SK-N-MC (cell line): ENCODE measurements around the gene MSANTD2.
A peak's percentile ranks its signal among the peaks of the same experiment; 100 is the strongest.

ENCODE experiments used
- DNase-seq: peaks from one replicate; pipeline ENCODE4 v3.0.0-alpha.2; 2011; ENCODE audit warnings: low read depth, low spot score
- H3K27ac ChIP-seq: fragments of 200-600 bp; sonication (generic); 2 replicates; pipeline ENCODE4 v1.5.1; 2016; ENCODE audit warnings: mixed run types
- H3K36me3 ChIP-seq: fragments of 200-600 bp; sonication (generic); 2 replicates; pipeline ENCODE4 v1.6.1; 2017; ENCODE audit warnings: antibody characterized with exemption, low read length, mixed read lengths; ENCODE audit not compliant: insufficient read depth
- H3K4me3 ChIP-seq: fragments of 200-600 bp; sonication (generic); 2 replicates; pipeline ENCODE4 v1.5.1; 2016
- H3K9ac ChIP-seq: fragments of 200-600 bp; sonication (generic); 2 replicates; pipeline ENCODE4 v1.8.0; 2017; ENCODE audit warnings: mixed run types, mixed read lengths; ENCODE audit not compliant: insufficient read length
- H3K9me3 ChIP-seq: fragments of 200-600 bp; sonication (generic); 2 replicates; pipeline ENCODE4 v1.6.1; 2017; ENCODE audit warnings: low read depth, mild to moderate bottlenecking, antibody characterized with exemption, low read length, moderate library complexity, mixed read lengths
- EZH2 ChIP-seq: fragments of 200-600 bp; sonication (generic); IDR thresholded peaks from one replicate; pipeline ENCODE4 v1.6.1; 2017; ENCODE audit warnings: antibody characterized with exemption
- FOXP2 ChIP-seq: optimal IDR thresholded peaks from 2 replicates; pipeline ENCODE3; 2011; ENCODE audit warnings: mild to moderate bottlenecking, moderate library complexity; ENCODE audit not compliant: insufficient read depth; ENCODE audit errors: extremely low read length, control extremely low read depth
- POLR2AphosphoS5 ChIP-seq: IDR thresholded peaks from 2 replicates; pipeline ENCODE4 v1.6.1; 2012; ENCODE audit warnings: mild to moderate bottlenecking, low read depth, low read length, borderline replicate concordance

The MSANTD2 gene

GRCh38 chr11:124807201-124807600 lies 7.0 kb upstream of the MSANTD2 start:
- no peak for DNase-seq
- Histone ChIP-seq H3K36me3 (no peaks in the 10 kb centered on the region), H3K9me3 (no peaks in the 10 kb centered on the region), H3K9ac (no peak overlapping the region), H3K27ac (no peak overlapping the region), H3K4me3 (no peak overlapping the region)
- TF ChIP-seq FOXP2 (no peak), POLR2AphosphoS5 (no peak), EZH2 (no peak)

GRCh38 chr11:124804884-124805283 lies 4.7 kb upstream of the MSANTD2 start:
- H3K9me3 ChIP-seq: no peaks in the 10 kb centered on the region
- DNase-seq: no peak
- no peak overlapping the region for H3K9ac ChIP-seq
- no peak overlapping the region for H3K4me3 ChIP-seq
- H3K27ac ChIP-seq: no peak overlapping the region
- TF ChIP-seq EZH2 (no peak), FOXP2 (no peak), POLR2AphosphoS5 (no peak)
- no peaks in the 10 kb centered on the region for H3K36me3 ChIP-seq

DNA sequence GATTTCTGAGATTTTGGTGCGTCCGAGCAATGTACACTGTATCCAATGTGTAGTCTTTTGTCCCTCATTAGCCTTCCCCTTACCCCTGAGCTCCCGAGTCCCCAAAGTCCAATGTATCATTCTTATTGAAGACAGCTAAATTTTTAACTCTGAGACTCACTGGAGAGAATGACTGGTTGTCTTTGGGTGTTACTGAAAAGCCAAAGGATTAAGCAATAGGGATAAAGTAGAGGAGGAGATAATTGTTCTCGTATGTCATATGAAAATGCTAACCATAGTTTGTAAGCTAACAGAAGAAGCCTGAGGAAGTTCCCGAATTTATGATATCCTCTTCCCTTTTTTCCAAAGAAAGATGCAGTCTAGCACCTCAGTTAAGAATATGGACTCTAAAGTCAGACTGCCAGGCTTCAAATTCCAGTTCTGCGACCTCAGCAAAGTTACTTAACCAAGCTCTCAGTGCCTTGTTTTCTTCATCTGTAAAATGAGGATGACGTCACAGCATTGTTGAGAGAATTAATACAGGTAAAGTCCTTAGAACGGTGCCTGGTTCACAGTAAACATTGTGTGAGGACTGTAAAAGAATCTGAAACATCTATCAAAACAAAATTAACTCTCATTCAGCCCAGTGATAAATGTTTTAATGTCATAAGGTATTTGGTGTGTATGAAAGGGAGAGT lies 1.6 kb upstream of the MSANTD2 start:
- Histone ChIP-seq H3K27ac (no peak overlapping the region), H3K9ac (no peak overlapping the region), H3K9me3 (no peaks in the 10 kb centered on the region), H3K4me3 (peak overlapping the region; percentile 93; the same call in 1 of the 2 replicates), H3K36me3 (no peaks in the 10 kb centered on the region)
- no peak for DNase-seq
- no peak for TF ChIP-seq FOXP2
- TF ChIP-seq POLR2AphosphoS5: no peak
- TF ChIP-seq EZH2: no peak

DNA sequence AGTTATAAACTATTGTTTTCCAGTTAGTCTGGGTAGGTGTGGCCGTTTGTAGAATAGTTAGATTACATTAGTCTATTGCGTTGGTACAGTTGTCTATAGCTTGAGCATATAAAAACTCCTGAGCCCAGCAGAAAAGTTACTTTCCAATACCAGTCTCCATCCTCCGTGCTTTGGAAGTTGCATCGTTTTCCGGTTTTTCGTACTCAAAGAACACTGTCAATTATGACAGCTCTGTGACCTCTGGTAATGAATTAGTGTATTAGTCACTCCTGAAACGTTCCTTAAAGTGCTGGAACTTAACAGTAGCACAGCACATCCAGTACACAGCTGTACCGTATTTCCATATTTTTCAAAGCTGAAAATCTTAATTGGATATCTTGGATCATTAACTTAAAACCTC lies 808 bp upstream of the MSANTD2 start:
- Histone ChIP-seq H3K9me3 (no peaks in the 10 kb centered on the region), H3K27ac (0 out of 2 replicates have a peak overlapping the region, but pooled peaks have one; percentile 88), H3K9ac (peak overlapping the region; percentile 93), H3K36me3 (no peaks in the 10 kb centered on the region), H3K4me3 (peak overlapping the region; percentile 93)
- no peak for DNase-seq
- TF ChIP-seq EZH2 (no peak), POLR2AphosphoS5 (no peak), FOXP2 (no peak)

DNA sequence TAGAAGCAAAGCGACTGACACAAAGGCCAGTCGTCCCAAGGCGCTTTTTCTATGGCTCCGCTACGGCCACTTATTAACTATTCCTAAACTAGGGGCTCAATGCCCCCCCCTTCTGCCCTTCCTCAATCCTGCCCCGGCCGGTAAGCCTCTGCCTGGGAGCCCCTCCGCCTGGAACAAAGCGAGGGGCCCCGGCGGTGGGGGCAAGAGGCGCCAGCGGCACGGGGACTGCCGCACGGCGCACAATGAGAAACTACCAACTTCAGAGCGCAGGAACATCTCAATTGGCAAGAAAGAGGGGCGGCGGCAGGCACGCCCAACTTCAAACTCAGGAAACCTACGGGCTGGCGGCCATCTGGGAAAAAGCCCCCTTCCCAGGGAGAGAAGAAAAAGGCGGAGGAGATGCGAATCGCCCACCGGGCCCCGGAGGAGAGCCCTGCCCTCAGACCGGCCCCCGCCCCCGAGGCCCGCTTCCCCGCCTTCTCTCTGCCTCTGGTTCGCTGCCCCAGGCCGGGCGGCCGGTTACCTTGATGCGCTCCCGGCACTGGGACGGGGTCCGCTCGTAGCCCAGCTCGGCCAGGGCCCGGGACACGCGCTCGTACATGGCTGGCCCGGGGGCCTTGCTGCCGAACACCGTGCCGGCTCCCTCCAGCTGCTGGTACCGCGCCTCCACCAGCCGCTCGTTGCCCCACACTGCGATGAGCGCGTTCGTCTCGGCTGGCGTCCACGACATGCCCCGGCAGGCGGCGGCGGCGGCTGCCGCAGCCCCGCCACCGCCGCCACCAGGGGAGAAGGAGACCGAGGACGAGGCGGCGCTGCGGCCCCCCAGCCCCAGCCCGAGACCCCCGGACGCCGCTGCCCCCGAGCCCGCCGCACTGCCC lies 619 bp downstream of the MSANTD2 start:
- no peaks in the 10 kb centered on the region for H3K36me3 ChIP-seq
- no peak for TF ChIP-seq FOXP2
- TF ChIP-seq EZH2: no peak
- no peak for TF ChIP-seq POLR2AphosphoS5
- H3K4me3 ChIP-seq: peak overlapping the region; percentile 93
- no peak for DNase-seq
- H3K9me3 ChIP-seq: no peaks in the 10 kb centered on the region
- peak overlapping the region; percentile 93 for H3K9ac ChIP-seq
- peak overlapping the region; percentile 88 for H3K27ac ChIP-seq

GRCh38 chr11:124798991-124799347 lies 1.2 kb downstream of the MSANTD2 start:
- no peaks in the 10 kb centered on the region for H3K36me3 ChIP-seq
- peak overlapping the region; percentile 93 for H3K9ac ChIP-seq
- no peak for DNase-seq
- H3K9me3 ChIP-seq: no peaks in the 10 kb centered on the region
- H3K4me3 ChIP-seq: peak overlapping the region; percentile 93
- peak overlapping the region; percentile 9; the same call in 1 of the 2 replicates for H3K27ac ChIP-seq
- no peak for TF ChIP-seq EZH2
- TF ChIP-seq FOXP2: no peak

DNA sequence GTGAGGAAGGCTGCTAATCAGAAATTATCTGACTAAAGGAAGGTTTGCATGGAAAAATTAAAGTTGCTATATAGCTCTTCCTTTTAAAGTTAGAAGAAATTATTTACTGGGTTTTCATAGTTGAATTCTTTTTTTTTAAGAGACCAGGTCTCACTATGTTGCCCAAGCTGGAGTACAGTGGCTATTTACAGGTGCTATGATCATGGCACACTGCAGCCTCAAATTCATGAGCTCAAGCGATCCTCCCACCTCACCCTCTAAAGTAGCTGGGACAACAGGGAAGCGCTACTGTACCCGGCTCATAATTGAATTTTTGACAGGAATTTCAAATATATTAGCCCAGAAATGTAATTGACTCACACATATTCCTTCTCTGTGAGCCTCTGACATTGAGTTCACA lies 3.9 kb downstream of the MSANTD2 start:
- DNase-seq: no peak
- Histone ChIP-seq H3K9ac (no peak overlapping the region), H3K4me3 (no peak overlapping the region), H3K36me3 (no peaks in the 10 kb centered on the region), H3K27ac (no peak overlapping the region), H3K9me3 (no peaks in the 10 kb centered on the region)
- no peak for TF ChIP-seq FOXP2
- no peak for TF ChIP-seq POLR2AphosphoS5
- TF ChIP-seq EZH2: no peak

DNA sequence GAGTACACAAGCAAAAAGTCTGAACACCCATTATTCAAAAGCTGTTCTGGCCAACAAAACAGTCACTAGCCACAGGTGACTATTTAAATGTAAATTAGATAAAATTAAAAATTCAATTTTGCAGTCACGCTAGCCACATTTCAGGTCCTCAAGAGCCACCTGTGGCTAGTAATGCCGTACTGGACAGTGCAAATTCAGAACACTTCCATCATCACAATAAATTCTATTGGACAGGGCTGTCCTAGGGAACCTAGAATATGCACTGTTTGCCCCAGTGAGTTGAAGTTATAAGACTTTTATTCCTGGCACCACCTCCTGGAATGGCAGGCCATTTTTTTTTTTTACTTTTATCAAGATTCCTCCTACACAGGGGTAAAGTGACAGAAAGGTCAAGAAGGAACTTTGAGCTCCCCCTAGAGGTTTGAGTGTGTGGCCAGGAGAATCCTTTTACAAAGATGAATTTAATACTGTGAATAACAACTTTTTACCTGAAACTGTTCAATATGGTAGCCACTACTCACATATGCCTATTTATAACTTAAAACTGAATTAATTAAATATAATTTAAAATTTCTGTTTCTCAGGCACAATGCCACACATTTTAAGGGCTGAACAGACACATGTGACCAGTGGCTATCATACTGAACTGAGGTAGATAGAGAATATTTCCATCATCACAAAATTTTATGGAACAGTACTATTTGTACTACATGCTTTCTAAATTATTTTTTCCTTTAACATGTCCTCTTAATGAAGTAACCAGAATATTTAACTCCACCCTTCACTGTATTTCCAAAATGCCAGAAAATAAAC lies 6.5 kb downstream of the MSANTD2 start:
- H3K9ac ChIP-seq: no peak overlapping the region
- no peak overlapping the region for H3K4me3 ChIP-seq
- no peaks in the 10 kb centered on the region for H3K9me3 ChIP-seq
- no peak overlapping the region for H3K27ac ChIP-seq
- TF ChIP-seq FOXP2: no peak
- no peak for TF ChIP-seq POLR2AphosphoS5
- TF ChIP-seq EZH2: no peak
- no peaks in the 10 kb centered on the region for H3K36me3 ChIP-seq
- DNase-seq: no peak
